GM13976 (cell line): ENCODE results near the gene ATP4A.

Experiments used
- DNase-seq: peaks from one replicate; pipeline ENCODE4 v3.0.0; 2012; ENCODE audit warnings: low spot score
- CTCF ChIP-seq: IDR thresholded peaks from 2 replicates; pipeline ENCODE4 v1.5.1; 2012; ENCODE audit warnings: borderline replicate concordance, mild to moderate bottlenecking; ENCODE audit not compliant: insufficient read depth; ENCODE audit errors: extremely low read depth, missing control alignments, control extremely low read depth
- in situ Hi-C: fragments of 300-500 bp; cut with MboI; formaldehyde crosslinking; loops from one replicate; pipeline ENCODE4 v1.12.0; 2022; ENCODE audit warnings: low sequenced_read_pairs, mixed read lengths, inconsistent platforms; ENCODE audit not compliant: unreplicated experiment

ATP4A gene

GRCh38 chr19:35543280-35544109 lies 20.0 kb downstream of the ATP4A start:
- no peak for TF ChIP-seq CTCF

GRCh38 chr19:35542209-35542608 lies 21.2 kb downstream of the ATP4A start:
- in situ Hi-C loops, result no loop called here
- DNase-seq, result no peak
- TF ChIP-seq CTCF, result no peak

More at GRCh38 chr19:35543280-35544109, 20.0 kb downstream of the ATP4A start:
- DNase-seq, result no peak
- in situ Hi-C loops, result no loop called here

- in situ Hi-C loops, result no loop called here
- DNase-seq, result no peak
These were observed 23.0 kb downstream of the ATP4A start for GRCh38 chr19:35540356-35540927.

DNA sequence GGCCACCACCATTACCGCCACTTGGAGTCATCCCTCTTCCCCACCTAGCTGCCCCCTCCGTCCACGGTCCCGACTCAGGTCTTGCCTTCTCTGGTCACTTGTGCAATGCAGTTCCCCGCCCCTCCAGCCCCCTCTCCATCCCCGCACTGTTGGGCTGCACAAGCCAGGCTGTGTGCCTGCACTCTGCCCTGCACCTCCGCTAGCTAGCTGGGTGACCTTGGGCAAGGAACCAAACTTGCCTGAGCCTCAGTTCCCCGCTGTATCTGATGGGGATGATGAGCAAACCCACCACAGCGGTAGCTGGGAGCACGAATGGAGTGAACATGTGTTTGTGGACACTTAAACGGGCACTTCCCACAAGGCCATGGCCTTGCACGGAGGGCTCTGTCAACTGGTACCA lies 23.6 kb downstream of the ATP4A start:
- DNase-seq, result no peak
- TF ChIP-seq CTCF, result no peak
- in situ Hi-C loops, result no loop called here

More at GRCh38 chr19:35540356-35540927, 23.0 kb downstream of the ATP4A start:
- TF ChIP-seq CTCF, result no peak

- TF ChIP-seq CTCF, result no peak
- peak; percentile 59 for DNase-seq
- in situ Hi-C loops, result no loop called here
These were observed 24.1 kb downstream of the ATP4A start for GRCh38 chr19:35539314-35539713.

- in situ Hi-C loops, result no loop called here
- TF ChIP-seq CTCF, result no peak
- no peak for DNase-seq
These were observed 28.5 kb downstream of the ATP4A start for GRCh38 chr19:35534803-35535480.
